Adipocyte (in vitro differentiated cells): ENCODE measurements around the gene KCNIP4.

Source experiments
- DNase-seq: peaks from one replicate; pipeline ENCODE4 v3.0.0-alpha.2; 2015; ENCODE audit warnings: low read depth
- H3K27me3 ChIP-seq: replicated peaks from 2 replicates; pipeline ENCODE4 v1.7.0; 2013; ENCODE audit warnings: mild to moderate bottlenecking, low read length, moderate library complexity; ENCODE audit not compliant: control insufficient read depth, insufficient read depth
- H3K36me3 ChIP-seq: 2 replicates; pipeline ENCODE4 v1.7.0; 2013; ENCODE audit warnings: low read length, mild to moderate bottlenecking, moderate library complexity; ENCODE audit not compliant: control insufficient read depth, insufficient read depth, severe bottlenecking
- H3K4me1 ChIP-seq: 2 replicates; pipeline ENCODE4 v1.7.0; 2013; ENCODE audit warnings: mild to moderate bottlenecking, low read length, moderate library complexity; ENCODE audit not compliant: control insufficient read depth, insufficient read depth
- H3K4me3 ChIP-seq: 2 replicates; pipeline ENCODE4 v1.7.0; 2013; ENCODE audit warnings: mild to moderate bottlenecking, low read length, moderate library complexity
- H3K9ac ChIP-seq: 2 replicates; pipeline ENCODE4 v1.7.0; 2013; ENCODE audit warnings: mild to moderate bottlenecking, low read length, moderate library complexity
- H3K9me3 ChIP-seq: 2 replicates; pipeline ENCODE4 v1.7.0; 2013; ENCODE audit warnings: mild to moderate bottlenecking, low read length, moderate library complexity; ENCODE audit not compliant: control insufficient read depth

The KCNIP4 gene

DNA sequence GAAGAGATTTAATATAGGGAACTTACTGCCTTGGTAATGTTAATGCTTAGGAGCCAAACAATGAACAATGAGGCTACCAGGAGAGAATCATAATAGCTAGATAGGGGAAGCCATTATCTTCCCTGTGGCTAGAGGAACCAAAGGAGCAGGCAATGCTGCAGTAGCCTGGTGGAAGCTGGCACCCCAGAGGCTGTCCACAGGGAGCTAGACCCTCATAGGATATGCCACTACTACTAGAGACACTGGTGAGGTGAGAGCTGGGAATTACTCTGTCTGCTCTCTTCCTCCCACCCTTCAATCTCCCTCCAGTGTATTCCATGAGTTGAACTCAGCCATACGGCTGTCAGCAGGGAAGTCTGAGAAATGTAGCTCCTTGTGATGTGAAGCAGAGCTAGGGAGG is 601.4 kb downstream of the KCNIP4 start:
- no peak for DNase-seq
- Histone ChIP-seq H3K36me3 (no peaks in the 10 kb centered on the region), H3K27me3 (no peaks in the 10 kb centered on the region), H3K9me3 (peaks cover 15% of the 10 kb centered on the region), H3K4me1 (no peaks in the 10 kb centered on the region), H3K4me3 (no peak overlapping the region), H3K9ac (no peak overlapping the region)

DNA sequence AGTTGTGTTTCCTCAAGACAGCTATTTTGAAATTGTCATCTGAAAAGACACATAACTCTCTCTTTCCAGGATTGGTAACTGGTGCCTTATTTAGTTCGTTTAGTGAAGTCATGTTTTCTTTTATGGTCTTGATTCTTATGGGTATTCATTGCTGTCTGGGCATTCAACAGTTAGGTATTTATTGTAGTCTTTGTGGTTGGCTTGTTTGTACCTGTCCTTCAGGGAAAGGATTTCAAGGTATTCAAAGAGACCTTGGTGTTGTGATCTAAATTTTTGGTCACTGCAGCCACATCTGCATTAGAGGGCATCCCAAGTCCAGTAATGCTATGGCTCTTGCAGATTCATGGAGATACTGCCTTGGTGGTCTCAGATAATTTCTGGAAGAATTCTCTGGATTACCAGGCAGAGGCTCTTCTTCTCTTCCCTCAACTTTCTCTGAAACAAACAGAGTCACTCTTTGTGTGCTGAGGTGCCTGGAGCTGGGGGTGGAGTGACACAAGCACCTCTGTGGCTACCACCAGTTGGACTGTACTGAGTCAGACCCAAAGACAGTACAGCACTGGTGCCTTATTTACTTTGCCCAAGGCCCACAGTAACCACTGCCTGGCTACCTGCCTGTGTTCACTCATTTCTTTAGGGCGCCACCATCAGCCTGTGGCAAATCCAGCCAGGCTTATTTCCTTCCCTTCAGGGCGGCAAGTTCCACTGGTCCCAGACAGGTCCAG is 620.4 kb downstream of the KCNIP4 start:
- Histone ChIP-seq H3K4me1 (no peaks in the 10 kb centered on the region), H3K9me3 (peaks cover 11% of the 10 kb centered on the region), H3K4me3 (no peak overlapping the region), H3K9ac (no peak overlapping the region), H3K36me3 (no peaks in the 10 kb centered on the region), H3K27me3 (no peaks in the 10 kb centered on the region)
- no peak for DNase-seq

DNA sequence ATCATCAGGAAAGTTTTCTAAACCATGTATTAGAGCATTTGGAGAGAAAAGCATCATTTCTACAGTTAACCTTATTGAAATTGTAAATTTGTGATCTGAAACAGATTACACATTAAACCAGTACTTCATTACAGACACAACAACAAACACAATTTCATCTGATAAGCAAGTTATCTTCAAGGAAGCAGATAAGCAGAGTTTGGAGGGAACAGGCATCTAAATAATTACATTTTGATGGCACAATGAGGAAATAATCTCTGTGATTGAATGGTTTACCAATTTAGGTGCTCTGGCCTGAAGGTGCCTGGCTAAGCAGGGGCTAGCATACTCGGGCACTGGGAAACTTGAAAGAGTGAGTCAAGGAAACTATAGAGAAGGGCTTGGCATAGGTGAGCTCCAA is 628.5 kb downstream of the KCNIP4 start:
- no peaks in the 10 kb centered on the region for H3K27me3 ChIP-seq
- no peak for DNase-seq
- no peak overlapping the region for H3K4me3 ChIP-seq
- H3K9ac ChIP-seq: no peak overlapping the region
- no peaks in the 10 kb centered on the region for H3K36me3 ChIP-seq
- H3K4me1 ChIP-seq: no peaks in the 10 kb centered on the region
- peaks cover 7% of the 10 kb centered on the region for H3K9me3 ChIP-seq

DNA sequence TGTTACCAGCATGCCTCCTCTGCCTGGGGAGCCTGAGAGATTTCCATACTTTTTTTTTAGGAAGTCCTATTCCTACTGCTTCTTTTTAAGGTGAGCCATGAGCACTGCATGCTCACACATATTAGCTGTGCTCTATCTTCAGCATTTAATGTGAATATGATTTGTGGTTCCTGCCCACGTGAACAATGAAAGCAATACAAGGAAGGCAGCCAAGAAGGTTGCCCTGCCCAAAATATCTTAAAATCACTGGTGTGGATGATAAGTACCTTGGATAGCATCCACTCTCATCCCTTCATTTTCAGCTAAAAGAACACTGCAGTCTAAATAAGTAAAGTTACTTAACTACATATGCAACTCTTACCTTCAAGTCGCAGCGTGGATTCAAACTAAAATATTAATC is 640.9 kb downstream of the KCNIP4 start:
- Histone ChIP-seq H3K4me3 (no peak overlapping the region), H3K27me3 (peaks cover 20% of the 10 kb centered on the region), H3K4me1 (no peaks in the 10 kb centered on the region), H3K36me3 (no peaks in the 10 kb centered on the region), H3K9me3 (no peaks in the 10 kb centered on the region), H3K9ac (no peak overlapping the region)
- no peak for DNase-seq

DNA sequence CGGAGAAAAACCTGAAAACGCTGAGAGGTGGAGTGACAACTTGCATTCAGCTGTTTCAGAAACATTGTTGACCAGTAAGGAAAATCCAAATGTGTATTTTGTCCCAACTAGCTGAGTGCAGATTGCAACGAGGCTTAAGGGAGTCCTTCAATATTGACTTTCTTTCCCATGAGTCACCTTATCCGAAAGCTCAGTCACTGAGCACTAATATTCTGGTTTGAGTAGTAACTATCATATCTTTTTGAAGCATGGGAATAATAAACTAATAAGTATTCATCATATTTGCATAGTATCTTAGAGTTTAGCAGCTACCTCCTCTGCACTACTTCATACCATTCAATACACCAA is 644.1 kb downstream of the KCNIP4 start:
- Histone ChIP-seq H3K36me3 (no peaks in the 10 kb centered on the region), H3K27me3 (peaks cover 20% of the 10 kb centered on the region), H3K4me3 (peak overlapping the region; percentile 30), H3K4me1 (no peaks in the 10 kb centered on the region), H3K9ac (no peak overlapping the region), H3K9me3 (no peaks in the 10 kb centered on the region)
- no peak for DNase-seq

DNA sequence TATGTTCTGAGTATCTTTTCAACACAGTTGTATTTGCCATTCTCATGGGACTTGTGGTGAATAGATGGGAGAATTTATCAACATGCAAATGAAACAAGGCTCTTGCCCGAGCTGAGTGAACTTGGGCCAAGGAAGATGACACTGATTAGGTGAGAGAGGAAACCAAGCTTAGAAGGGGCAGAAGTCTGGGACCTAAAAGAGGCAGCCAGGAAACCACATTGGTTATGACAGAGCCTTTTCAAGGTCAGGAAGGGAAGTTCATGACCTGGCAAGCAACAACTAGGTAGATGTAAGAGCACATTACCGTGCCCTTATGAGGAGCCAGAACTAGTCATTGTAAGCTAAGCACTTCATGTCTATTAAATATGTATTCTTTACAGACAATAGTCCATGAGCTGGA is 658.0 kb downstream of the KCNIP4 start:
- H3K4me3 ChIP-seq: no peak overlapping the region
- no peaks in the 10 kb centered on the region for H3K27me3 ChIP-seq
- no peak for DNase-seq
- peaks cover 3% of the 10 kb centered on the region for H3K9me3 ChIP-seq
- no peaks in the 10 kb centered on the region for H3K36me3 ChIP-seq
- H3K9ac ChIP-seq: no peak overlapping the region
- H3K4me1 ChIP-seq: no peaks in the 10 kb centered on the region

DNA sequence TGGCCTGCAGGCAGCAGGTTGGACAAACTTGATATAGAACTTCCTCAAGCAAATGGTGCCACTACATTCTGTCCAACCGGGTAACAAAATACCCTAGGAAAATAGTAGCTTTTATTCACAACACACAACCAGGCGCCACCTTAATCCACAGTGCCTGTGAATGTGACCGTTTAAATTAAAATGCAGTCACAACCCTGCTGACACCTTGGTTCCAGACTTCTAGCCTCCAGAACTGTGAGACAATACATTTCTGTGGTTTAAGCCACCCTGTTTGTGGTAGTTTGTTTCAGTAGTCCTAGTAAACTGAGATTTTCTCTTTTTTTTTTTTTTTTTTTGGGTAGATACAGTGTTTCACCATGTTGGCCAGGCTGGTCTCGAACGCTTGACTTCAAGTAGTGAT is 672.5 kb downstream of the KCNIP4 start:
- Histone ChIP-seq H3K27me3 (no peaks in the 10 kb centered on the region), H3K9ac (no peak overlapping the region), H3K4me1 (no peaks in the 10 kb centered on the region), H3K36me3 (no peaks in the 10 kb centered on the region), H3K4me3 (no peak overlapping the region), H3K9me3 (no peaks in the 10 kb centered on the region)
- DNase-seq: no peak

DNA sequence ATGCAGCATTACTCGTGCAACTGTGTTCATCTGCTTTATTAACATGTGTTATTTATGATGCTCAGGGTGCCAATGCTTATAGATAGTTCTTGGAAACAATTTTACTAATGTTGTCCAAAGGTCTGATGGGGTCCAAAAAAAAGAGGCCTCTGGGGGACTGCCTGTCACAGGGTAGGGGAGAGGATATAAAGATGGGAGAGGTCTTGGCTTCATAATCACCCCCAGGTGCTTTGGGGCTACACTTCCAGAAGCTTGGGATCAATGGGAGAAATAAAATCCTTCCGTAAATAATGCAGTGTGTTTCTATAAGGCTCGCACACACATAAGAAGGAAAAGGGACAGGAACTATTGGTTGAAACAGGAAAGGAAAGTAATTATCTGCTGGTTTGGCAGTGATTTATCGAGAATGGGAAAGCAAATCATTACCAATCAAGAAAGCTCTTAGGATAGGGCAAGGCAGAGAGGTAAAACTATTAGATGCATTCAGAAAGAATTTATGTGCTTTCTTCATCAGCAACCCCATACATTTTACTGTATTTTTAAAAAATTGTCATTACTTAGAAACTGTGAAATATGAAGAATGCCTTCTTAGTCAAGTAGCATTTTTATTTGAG is 677.0 kb downstream of the KCNIP4 start:
- no peaks in the 10 kb centered on the region for H3K9me3 ChIP-seq
- no peak overlapping the region for H3K9ac ChIP-seq
- no peak overlapping the region for H3K4me3 ChIP-seq
- no peaks in the 10 kb centered on the region for H3K27me3 ChIP-seq
- no peaks in the 10 kb centered on the region for H3K4me1 ChIP-seq
- no peaks in the 10 kb centered on the region for H3K36me3 ChIP-seq
- DNase-seq: no peak

DNA sequence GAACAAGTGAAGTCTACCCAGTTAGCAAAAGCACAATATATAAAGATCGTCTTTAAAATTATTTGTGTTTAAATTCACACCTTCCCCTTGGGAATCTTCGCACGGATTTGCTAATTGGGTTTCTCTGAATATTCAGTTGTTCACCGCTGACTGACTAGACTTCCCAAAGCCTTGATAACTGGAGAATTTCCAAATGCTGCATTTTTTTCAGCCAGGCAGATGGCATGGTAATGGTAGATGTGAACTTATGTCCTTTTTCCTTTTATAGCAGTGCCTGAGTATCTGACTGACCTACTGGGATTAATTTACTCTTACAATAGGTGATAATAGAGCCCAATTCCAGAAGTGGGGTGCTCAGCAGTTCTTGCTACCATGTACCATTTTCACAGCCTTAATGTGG is 700.2 kb downstream of the KCNIP4 start:
- no peak overlapping the region for H3K4me3 ChIP-seq
- no peaks in the 10 kb centered on the region for H3K36me3 ChIP-seq
- no peaks in the 10 kb centered on the region for H3K4me1 ChIP-seq
- no peak for DNase-seq
- no peaks in the 10 kb centered on the region for H3K27me3 ChIP-seq
- no peak overlapping the region for H3K9ac ChIP-seq
- H3K9me3 ChIP-seq: no peaks in the 10 kb centered on the region

DNA sequence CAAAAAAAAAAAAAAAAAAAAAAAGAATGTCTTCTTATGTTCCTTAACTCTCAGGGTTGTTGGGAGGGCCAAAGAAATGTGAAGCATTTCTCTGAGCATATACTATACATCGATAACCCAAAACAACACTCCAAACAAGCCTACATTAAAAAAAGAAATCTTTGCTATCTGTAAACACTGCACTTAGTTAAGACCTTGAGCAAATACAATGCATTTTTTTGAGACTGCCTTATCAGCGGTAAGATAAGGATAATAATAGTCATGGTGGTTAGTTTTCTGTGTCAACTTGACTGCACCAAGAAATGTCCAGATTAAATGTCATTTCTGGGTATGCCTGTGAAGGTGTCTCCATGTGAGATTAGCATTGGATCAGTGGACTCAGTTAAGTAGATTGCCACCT is 706.4 kb downstream of the KCNIP4 start:
- no peaks in the 10 kb centered on the region for H3K36me3 ChIP-seq
- H3K4me3 ChIP-seq: no peak overlapping the region
- H3K27me3 ChIP-seq: no peaks in the 10 kb centered on the region
- DNase-seq: no peak
- no peak overlapping the region for H3K9ac ChIP-seq
- no peaks in the 10 kb centered on the region for H3K9me3 ChIP-seq
- no peaks in the 10 kb centered on the region for H3K4me1 ChIP-seq

DNA sequence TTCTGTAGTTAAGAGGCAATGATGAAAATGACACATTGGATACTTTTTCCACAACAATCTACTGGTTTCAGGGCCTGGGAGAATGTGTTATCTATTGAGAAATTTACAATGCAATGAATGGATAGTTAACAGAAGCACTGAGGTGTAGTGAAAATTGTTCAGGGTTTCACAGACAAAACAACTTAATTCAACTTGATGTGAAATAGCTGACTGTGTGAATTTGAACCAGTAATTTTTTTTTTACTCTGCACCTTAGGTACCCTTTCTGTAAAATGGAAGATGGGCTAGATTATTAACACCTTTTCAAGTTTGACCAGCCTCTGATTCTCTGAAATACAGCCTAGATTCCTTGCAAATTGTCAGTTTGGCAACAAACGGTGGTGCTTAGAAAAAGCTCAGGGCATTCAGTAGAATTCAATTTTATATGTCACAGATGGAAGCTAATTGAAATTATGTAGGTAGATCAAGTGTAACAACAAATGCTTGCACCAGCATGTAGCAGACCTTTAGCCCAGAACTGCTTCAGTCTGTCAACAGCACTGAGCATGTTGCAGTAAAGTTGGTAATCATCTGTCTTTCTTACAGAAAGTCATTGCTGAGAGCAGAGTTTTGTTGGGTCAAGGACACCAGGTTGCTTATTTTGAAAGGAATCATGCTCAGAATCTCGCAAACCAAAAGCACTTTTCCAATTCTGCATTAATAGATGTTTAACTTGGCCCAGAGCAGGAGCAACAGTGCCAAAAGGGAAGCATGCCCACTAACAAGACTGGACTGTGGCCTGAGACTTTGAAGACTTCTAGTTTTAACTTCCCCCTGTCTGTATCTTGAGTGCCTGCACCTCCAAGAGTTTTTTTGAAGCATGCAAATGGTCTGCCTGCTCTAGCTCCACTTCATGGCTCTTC is 721.7 kb downstream of the KCNIP4 start:
- no peaks in the 10 kb centered on the region for H3K27me3 ChIP-seq
- H3K36me3 ChIP-seq: no peaks in the 10 kb centered on the region
- no peaks in the 10 kb centered on the region for H3K9me3 ChIP-seq
- H3K9ac ChIP-seq: no peak overlapping the region
- no peak overlapping the region for H3K4me3 ChIP-seq
- H3K4me1 ChIP-seq: no peaks in the 10 kb centered on the region
- DNase-seq: no peak
